Activated CD4-positive, alpha-beta memory T cell treated with anti-CD3 and anti-CD28 coated beads for 36 hours (primary cell): Measurements from ENCODE around the gene MYOD1. TPM values are rescaled to one million over a fixed set of nuclear protein-coding genes. Genes with fewer than 3 reads are reported as not detected.

Source experiments
- CTCF ChIA-PET: fragments of 350-600 bp; sonication (Branson Sonifier 250); formaldehyde crosslinking; loops from one replicate; lab custom pipeline; 2021; ENCODE audit warnings: antibody characterized with exemption, inconsistent platforms; lab: Charles Lee
- POLR2A ChIA-PET: fragments of 350-600 bp; sonication (Branson Sonifier 250); formaldehyde crosslinking; loops from one replicate; lab custom pipeline; 2021; ENCODE audit warnings: antibody characterized with exemption; lab: Charles Lee
- DNase-seq: peaks from one replicate; pipeline ENCODE4 v3.0.0-alpha.2; 2020
- H3K27ac Mint-ChIP-seq: one replicate; pipeline ENCODE4 v1.8.0; 2021; ENCODE audit warnings: mixed read lengths
- H3K27me3 Mint-ChIP-seq: one replicate; pipeline ENCODE4 v1.8.0; 2021; ENCODE audit warnings: mixed read lengths
- H3K36me3 Mint-ChIP-seq: one replicate; pipeline ENCODE4 v1.8.0; 2021; ENCODE audit warnings: mixed read lengths
- H3K4me1 Mint-ChIP-seq: one replicate; pipeline ENCODE4 v1.8.0; 2021; ENCODE audit warnings: low read depth, mixed read lengths
- H3K4me3 Mint-ChIP-seq: one replicate; pipeline ENCODE4 v1.8.0; 2021; ENCODE audit warnings: mild to moderate bottlenecking, mixed read lengths
- H3K9me3 Mint-ChIP-seq: one replicate; pipeline ENCODE4 v1.8.0; 2021; ENCODE audit warnings: mixed read lengths
- intact Hi-C: fragments of 100-400 bp; cut with micrococcal nuclease; formaldehyde crosslinking; loops from one replicate; pipeline ENCODE4 v1.15.1; 2023
- total RNA-seq, 2 experiments: library from RNA; stranded (reverse); gene quantifications; one replicate each; pipeline ENCODE4 v1.2.3, GENCODE V29; 2021

MYOD1 gene
- total RNA-seq, 2 experiments from 2014 or later = not detected

- Mint-ChIP-seq H3K27me3 (peaks cover 40% of the 10 kb centered on the region), H3K9me3 (no peaks in the 10 kb centered on the region), H3K27ac (no peak overlapping the region), H3K4me1 (no peaks in the 10 kb centered on the region), H3K4me3 (no peak overlapping the region), H3K36me3 (no peaks in the 10 kb centered on the region)
- ChIA-PET POLR2A (no interaction called here), CTCF (no interaction called here)
- intact Hi-C loops = no loop called here
- DNase-seq = no peak
Measured at GRCh38 chr11:17725174-17725573, 5.8 kb downstream of the MYOD1 start.

- Mint-ChIP-seq H3K9me3 (no peaks in the 10 kb centered on the region), H3K27me3 (peaks cover 39% of the 10 kb centered on the region), H3K27ac (no peak overlapping the region), H3K4me1 (peaks cover 5% of the 10 kb centered on the region), H3K4me3 (no peak overlapping the region), H3K36me3 (no peaks in the 10 kb centered on the region)
- ChIA-PET CTCF (interaction anchor here (0.8 to 6.7 kb wide), 20 partner anchors 10 to 296 kb away, joined by 3 to 168 read pairs (median 6); partner anchors contain the start of gene MYOD1), POLR2A (no interaction called here)
- intact Hi-C loops = no loop called here
- DNase-seq = no peak
Measured at GRCh38 chr11:17730137-17730536, 10.8 kb downstream of the MYOD1 start.

DNA sequence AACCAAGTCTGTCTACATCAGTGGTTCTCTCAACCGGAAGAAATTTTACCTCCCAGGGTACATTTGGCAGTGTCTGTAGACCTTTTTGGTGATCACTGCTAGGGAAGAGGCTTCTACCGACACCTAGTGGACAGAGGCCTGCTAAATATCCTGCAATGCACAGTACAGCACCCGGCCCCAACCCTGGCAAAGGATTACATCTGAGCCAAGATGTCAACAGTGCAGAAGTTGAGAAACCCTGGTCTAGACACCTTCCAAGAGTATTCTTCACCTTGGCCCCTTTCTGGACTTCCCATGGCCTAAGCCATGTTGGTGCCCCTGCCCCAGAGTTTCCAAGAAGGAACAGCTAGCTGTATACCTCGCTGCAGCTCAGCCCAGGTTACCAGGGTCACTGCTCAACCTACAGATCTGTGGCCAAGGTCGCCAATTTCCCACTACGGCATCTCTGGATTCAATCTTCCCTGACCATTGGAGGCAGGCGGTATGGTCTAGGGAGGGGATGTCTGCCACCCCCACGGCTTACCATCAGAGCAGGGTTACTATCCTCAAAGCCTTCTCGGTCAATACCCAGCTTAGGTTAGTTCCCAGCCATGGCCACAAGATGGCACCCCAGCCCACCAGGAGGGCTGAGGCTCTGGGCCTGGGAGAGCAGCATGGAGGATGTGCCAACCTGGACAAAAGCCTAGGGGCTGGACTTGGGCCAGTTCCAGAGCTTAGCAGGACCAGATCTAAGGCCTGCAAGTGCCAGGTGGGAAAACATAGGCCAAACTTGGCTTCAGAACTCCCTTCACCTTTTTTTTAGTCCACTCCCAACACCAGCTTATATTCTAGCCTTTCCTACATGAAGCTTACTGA is 11.5 kb downstream of the MYOD1 start:
- H3K4me3 Mint-ChIP-seq = no peak overlapping the region
- H3K27ac Mint-ChIP-seq = no peak overlapping the region
- H3K36me3 Mint-ChIP-seq = no peaks in the 10 kb centered on the region
- peaks cover 5% of the 10 kb centered on the region for H3K4me1 Mint-ChIP-seq
- DNase-seq = peak; percentile 80
- H3K27me3 Mint-ChIP-seq = peaks cover 39% of the 10 kb centered on the region
- ChIA-PET POLR2A (no interaction called here), CTCF (interaction anchor here (0.5 to 6.7 kb wide), 48 partner anchors 9 to 991 kb away, joined by 3 to 168 read pairs (median 4); partner anchors contain the start of genes MYOD1 and SAAL1)
- intact Hi-C loops = loop anchor here (1.0 kb wide), 2 partner anchors 132 to 248 kb away; no protein-coding TSS in a partner anchor
- no peaks in the 10 kb centered on the region for H3K9me3 Mint-ChIP-seq

DNA sequence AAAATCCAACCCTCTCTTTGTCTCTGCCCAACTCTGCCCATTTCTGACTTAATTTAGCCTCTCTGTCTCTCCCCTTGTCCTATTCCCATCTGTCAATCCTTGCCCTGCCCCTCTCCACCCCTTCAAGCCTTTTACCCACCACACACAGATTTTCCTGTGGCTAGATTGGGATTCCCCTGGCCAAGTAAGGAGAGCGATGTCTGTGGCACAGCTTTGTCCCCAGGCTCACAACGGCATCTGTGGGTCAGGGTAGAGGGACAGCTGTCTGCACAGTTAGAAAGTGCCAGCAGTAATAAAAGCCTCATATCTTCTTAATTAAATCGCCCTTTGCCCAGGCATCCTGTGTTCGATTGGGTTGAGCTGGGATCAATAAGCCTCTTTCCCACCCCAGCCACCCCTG is 13.9 kb downstream of the MYOD1 start:
- Mint-ChIP-seq H3K27ac (no peak overlapping the region), H3K36me3 (no peaks in the 10 kb centered on the region), H3K9me3 (no peaks in the 10 kb centered on the region), H3K27me3 (peaks cover 51% of the 10 kb centered on the region), H3K4me3 (no peak overlapping the region), H3K4me1 (peaks cover 7% of the 10 kb centered on the region)
- DNase-seq = no peak
- ChIA-PET CTCF (interaction anchor here (1.1 to 6.7 kb wide), 2 partner anchors 134 to 246 kb away, joined by 3 to 168 read pairs; no protein-coding TSS in a partner anchor), POLR2A (no interaction called here)
- intact Hi-C loops = no loop called here

DNA sequence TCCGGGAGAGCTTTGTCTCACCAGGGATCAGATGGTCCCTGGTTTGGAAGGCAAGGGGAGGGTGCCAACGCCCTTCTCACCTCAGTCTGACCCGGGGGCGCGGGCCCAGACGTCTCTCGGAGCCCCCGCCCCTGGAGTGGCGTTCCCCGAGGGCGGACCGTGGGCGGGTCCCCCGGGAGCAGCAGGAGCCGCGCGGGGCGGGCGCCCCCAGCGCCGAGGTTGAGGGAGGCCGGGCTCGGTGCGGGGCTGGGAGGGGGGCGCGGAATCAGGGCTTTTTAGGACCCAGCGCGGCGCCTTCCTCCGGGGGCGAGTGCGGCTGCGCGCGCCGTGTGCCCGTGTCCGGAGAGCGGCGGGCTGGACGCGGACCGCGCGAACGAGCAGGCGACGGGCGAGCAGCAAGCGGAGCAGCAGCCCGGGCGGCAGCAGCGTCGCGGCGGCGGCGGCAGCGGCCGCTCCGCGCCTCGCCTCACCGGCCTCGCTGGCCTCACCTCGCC is 15.1 kb downstream of the MYOD1 start, which contains the start of gene KCNC1:
KCNC1 (plus strand) TSS at position 364 of the 494 bp plus-strand sequence. CDS start 1,222 bp downstream, outside the sequence.
- H3K36me3 Mint-ChIP-seq = no peaks in the 10 kb centered on the region
- no peak for DNase-seq
- ChIA-PET POLR2A (interaction anchor here (0.7 kb wide), 1 partner anchor 12 kb away, joined by 3 read pairs; no protein-coding TSS in a partner anchor), CTCF (interaction anchor here (1.1 to 6.7 kb wide), 2 partner anchors 245 to 475 kb away, joined by 3 to 168 read pairs; no protein-coding TSS in a partner anchor)
- no peak within 1 kb of the TSS for H3K4me3 Mint-ChIP-seq
- H3K9me3 Mint-ChIP-seq = no peaks in the 10 kb centered on the region
- intact Hi-C loops = no loop called here
- peaks cover 44% of the 10 kb centered on the region for H3K27me3 Mint-ChIP-seq
- H3K4me1 Mint-ChIP-seq = peaks cover 7% of the 10 kb centered on the region
- H3K27ac Mint-ChIP-seq = no peak within 1 kb of the TSS

GRCh38 chr11:17734986-17735817 is 15.8 kb downstream of the MYOD1 start:
- intact Hi-C loops = no loop called here
- peak; percentile 58 for DNase-seq
- no peak overlapping the region for H3K27ac Mint-ChIP-seq
- H3K27me3 Mint-ChIP-seq = peaks cover 43% of the 10 kb centered on the region
- no peaks in the 10 kb centered on the region for H3K9me3 Mint-ChIP-seq
- ChIA-PET POLR2A (interaction anchor here (0.7 kb wide), 1 partner anchor 13 kb away, joined by 3 read pairs; no protein-coding TSS in a partner anchor), CTCF (interaction anchor here (1.1 to 6.7 kb wide), 2 partner anchors 244 to 474 kb away, joined by 3 to 168 read pairs; no protein-coding TSS in a partner anchor)
- H3K4me3 Mint-ChIP-seq = no peak overlapping the region
- H3K36me3 Mint-ChIP-seq = no peaks in the 10 kb centered on the region
- H3K4me1 Mint-ChIP-seq = peaks cover 7% of the 10 kb centered on the region

DNA sequence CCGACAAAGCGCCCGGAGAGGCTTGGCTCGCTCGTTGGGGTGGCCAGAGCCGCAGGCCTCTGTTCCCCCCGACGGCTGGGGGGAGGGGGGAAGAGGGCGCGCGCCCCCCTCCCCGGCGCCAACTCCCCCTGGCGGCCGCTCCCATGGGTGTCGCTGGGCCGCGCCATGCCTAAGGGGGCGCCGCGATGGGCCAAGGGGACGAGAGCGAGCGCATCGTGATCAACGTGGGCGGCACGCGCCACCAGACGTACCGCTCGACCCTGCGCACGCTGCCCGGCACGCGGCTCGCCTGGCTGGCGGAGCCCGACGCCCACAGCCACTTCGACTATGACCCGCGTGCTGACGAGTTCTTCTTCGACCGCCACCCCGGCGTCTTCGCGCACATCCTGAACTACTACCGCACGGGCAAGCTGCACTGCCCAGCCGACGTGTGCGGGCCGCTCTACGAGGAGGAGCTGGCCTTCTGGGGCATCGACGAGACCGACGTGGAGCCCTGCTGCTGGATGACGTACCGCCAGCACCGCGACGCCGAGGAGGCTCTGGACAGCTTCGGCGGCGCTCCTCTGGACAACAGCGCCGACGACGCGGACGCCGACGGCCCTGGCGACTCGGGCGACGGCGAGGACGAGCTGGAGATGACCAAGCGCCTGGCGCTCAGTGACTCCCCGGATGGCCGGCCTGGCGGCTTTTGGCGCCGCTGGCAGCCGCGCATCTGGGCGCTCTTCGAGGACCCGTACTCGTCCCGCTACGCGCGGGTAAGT is 16.6 kb downstream of the MYOD1 start:
- intact Hi-C loops = no loop called here
- Mint-ChIP-seq H3K27ac (no peak overlapping the region), H3K36me3 (no peaks in the 10 kb centered on the region), H3K9me3 (no peaks in the 10 kb centered on the region), H3K4me3 (no peak overlapping the region), H3K4me1 (peaks cover 7% of the 10 kb centered on the region), H3K27me3 (peaks cover 44% of the 10 kb centered on the region)
- ChIA-PET POLR2A (no interaction called here), CTCF (no interaction called here)
- no peak for DNase-seq

GRCh38 chr11:17736579-17736893 is 17.2 kb downstream of the MYOD1 start:
- H3K4me1 Mint-ChIP-seq = peaks cover 7% of the 10 kb centered on the region
- POLR2A ChIA-PET = no interaction called here
- CTCF ChIA-PET = no interaction called here
- intact Hi-C loops = no loop called here
- peaks cover 44% of the 10 kb centered on the region for H3K27me3 Mint-ChIP-seq
- H3K4me3 Mint-ChIP-seq = no peak overlapping the region
- DNase-seq = no peak
- H3K27ac Mint-ChIP-seq = no peak overlapping the region
- no peaks in the 10 kb centered on the region for H3K9me3 Mint-ChIP-seq
- H3K36me3 Mint-ChIP-seq = no peaks in the 10 kb centered on the region

DNA sequence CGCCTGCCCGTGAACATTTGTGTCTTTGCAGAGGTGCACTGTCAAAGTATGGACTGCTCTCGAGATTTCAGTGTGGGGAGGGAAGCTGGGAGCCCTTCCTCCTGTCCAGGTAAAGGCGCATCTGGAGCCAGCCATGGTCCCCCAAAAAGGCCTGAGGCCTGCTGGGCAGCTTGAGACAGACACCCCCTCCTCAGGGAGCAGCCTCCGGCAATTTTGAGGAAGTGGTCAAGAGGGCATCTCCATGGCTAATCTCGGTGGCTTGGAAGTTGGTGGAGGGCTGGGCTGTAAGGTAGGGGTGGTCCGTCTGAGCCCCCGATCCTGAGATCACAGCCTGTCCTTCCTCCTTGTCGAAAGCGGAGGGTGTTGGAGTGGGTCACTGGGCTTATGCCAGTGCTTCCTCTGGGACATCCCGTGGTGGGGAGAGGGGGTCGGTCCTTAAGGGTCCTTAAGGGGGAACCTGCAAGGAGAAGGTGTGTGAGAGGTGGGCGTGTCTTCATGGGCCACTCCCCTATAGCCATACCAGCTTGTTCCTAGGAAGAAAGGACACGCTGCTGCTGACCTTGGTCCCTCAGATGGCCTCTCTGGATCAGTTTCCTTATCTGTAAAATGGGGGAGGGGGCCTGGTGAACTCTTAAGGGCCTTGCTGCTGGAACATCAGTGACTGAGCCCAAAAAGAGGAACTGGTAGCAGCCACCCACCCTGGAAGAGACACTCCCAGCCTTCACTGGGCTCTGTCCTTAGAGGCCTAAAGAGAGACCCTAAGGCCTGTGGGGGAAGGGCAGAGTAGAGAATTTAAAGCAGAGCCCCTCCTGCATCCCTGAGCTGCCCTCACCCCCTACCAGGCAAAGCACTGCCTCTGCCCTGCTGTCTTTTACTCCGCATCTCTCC is 17.8 kb downstream of the MYOD1 start:
- no peak overlapping the region for H3K4me3 Mint-ChIP-seq
- POLR2A ChIA-PET = no interaction called here
- H3K27ac Mint-ChIP-seq = no peak overlapping the region
- no peak for DNase-seq
- no peaks in the 10 kb centered on the region for H3K9me3 Mint-ChIP-seq
- intact Hi-C loops = no loop called here
- peaks cover 46% of the 10 kb centered on the region for H3K27me3 Mint-ChIP-seq
- CTCF ChIA-PET = no interaction called here
- H3K4me1 Mint-ChIP-seq = peaks cover 7% of the 10 kb centered on the region
- H3K36me3 Mint-ChIP-seq = no peaks in the 10 kb centered on the region

DNA sequence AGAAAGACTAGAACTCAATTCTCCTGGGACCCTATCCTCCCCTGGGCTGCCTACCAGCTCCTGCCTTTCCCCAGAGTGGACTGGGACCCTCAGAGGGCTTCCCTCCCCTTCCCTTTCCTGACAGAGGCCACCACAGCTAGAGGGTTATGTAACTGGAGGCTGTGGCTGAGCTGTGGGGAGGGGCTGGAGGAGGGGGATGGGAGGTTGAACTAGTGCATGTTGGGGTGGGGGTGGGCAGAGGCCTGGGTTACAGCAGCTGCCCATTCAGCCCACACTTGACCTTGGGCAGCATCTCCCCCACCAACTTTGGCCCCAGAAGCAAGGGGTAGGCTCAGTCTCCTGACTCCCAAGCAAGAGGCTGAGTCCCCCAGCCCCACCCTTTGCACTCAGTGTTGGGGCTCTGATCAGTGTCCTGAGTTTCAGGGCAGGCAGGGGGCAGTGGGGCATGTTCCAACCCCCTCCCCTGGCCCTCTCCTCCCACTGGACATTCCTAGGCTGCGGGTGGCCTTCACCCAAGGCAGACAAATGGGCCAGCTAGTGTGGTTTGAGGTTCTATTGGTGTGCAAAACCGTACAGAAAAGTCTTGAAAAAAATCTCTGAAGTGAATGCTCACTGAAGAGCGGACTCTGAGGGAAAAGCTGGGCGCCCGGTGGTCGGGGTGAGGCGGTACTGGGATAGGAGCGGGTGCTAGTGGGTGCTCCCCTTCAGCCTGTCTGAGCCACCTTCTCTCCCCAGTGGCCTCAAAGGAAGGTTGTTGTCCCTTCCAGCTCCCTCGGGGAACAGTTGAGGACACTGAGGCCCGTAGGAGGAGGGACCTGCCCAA is 19.0 kb downstream of the MYOD1 start:
- Mint-ChIP-seq H3K4me3 (no peak overlapping the region), H3K4me1 (peaks cover 7% of the 10 kb centered on the region), H3K36me3 (no peaks in the 10 kb centered on the region), H3K27me3 (peaks cover 34% of the 10 kb centered on the region), H3K27ac (no peak overlapping the region), H3K9me3 (no peaks in the 10 kb centered on the region)
- POLR2A ChIA-PET = interaction anchor here (0.5 kb wide), 1 partner anchor 137 kb away, joined by 3 read pairs; no protein-coding TSS in a partner anchor
- intact Hi-C loops = no loop called here
- no peak for DNase-seq
- CTCF ChIA-PET = interaction anchor here (3.5 kb wide), 1 partner anchor 7 kb away, joined by 18 read pairs; no protein-coding TSS in a partner anchor
